ENCODE results near the gene OR2T5. TPM values are rescaled to one million over a fixed set of nuclear protein-coding genes. Genes with fewer than 3 reads are reported as not detected.

OR2T5 gene, protein sequence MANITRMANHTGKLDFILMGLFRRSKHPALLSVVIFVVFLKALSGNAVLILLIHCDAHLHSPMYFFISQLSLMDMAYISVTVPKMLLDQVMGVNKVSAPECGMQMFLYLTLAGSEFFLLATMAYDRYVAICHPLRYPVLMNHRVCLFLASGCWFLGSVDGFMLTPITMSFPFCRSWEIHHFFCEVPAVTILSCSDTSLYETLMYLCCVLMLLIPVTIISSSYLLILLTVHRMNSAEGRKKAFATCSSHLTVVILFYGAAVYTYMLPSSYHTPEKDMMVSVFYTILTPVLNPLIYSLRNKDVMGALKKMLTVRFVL
- polyA plus RNA-seq = not detected in 2 replicates

DNA sequence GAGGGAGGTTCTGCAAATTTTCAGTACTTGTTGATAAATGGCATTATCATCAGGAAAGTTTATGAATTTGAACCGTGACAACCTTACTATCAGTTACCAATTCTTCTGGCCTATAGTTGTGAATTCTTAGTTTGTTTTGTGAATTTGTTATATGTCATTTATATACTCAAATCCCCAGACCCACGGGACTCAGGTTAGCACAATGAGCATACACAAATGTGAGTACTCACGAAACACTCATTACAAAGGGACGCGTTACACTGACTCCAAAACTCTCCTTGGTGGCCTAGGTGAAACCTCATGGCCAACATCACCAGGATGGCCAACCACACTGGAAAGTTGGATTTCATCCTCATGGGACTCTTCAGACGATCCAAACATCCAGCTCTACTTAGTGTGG is at the start of gene OR2T5:
Gene OR2T5 (plus strand): TSS at position 301 of the 400 bp plus-strand sequence. CDS start 0 bp downstream, at position 301.

DNA sequence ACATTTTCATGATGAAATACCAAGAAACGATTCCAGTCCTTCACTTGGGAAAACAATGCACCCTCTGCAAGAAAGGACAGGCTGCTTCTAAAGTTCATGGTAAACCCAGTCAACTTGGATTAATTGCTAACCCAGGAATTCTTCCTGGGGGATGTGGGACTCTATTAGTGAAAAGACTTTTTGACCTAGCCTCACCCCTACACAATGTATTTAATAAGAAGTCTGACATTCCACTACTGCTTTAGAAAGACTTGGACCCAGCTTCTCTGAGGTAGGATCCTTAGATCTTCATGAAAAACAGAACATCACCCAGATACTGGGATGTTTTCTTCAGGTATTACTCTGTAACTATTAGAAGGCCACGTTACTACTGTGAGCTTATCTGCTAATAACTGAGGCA is 43.0 kb upstream of the OR2T5 start, which contains the start of gene OR2T2:
Gene OR2T2 (plus strand): TSS at position 239 of the 400 bp plus-strand sequence. CDS start 7,161 bp downstream, outside the sequence.

DNA sequence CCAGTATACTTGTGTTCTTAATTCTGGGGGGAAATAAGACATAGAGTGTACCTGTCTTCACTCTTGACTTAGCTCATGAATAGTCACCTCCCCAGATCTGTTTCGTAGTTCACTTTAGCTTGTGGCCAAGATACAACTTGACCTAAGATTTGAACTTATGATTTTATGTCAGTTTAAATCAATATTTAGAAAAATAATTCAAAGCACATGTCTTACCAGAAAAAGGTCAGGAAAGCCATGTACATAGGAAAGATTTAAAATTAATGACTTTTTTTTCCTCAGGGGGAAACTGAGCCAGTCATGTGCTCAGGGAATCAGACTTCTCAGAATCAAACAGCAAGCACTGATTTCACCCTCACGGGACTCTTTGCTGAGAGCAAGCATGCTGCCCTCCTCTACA is 15.3 kb upstream of the OR2T5 start, which contains the start of gene OR2T3:
Gene OR2T3 (plus strand): TSS at position 301 of the 400 bp plus-strand sequence. CDS start 0 bp downstream, at position 301.

DNA sequence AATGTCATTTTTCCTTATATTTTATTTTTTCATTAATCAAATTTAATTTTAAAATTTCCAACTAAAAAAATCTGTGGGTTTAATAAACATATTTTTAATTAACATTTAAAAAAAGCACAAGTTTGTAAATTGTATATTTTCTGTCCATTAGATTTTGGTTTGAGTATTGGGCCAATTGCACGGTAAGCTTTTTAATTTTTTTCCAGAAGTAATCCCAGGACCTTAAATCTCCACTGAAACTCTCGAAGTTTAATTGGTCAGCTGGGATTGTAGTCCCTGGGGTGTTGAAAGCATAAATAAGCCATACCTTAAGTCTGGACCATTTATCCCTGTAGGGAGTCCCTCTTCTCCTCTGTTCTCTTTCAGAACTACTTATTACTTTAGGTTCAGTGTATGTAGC is 19.4 kb downstream of the OR2T5 start, which contains the start of gene OR2G6:
Gene OR2G6 (plus strand): TSS at position 301 of the 400 bp plus-strand sequence. CDS start 13,574 bp downstream, outside the sequence.

Other genes with a start within 250 kb of the OR2T5 start
- not detected in 2 replicates for gene OR2T33, start 210.6 kb upstream of the OR2T5 start, polyA plus RNA-seq
- gene OR2T12, start 185.2 kb upstream of the OR2T5 start, polyA plus RNA-seq = not detected in 2 replicates
- gene OR2M7, start 164.0 kb upstream of the OR2T5 start, polyA plus RNA-seq = not detected in 2 replicates
- not detected in 2 replicates for gene OR14C36, start 139.8 kb upstream of the OR2T5 start, polyA plus RNA-seq
- not detected in 2 replicates for gene OR2T4, start 126.9 kb upstream of the OR2T5 start, polyA plus RNA-seq
- gene OR2T6, start 112.8 kb upstream of the OR2T5 start, polyA plus RNA-seq = not detected in 2 replicates
- gene OR2T1, start 85.5 kb upstream of the OR2T5 start, polyA plus RNA-seq = not detected in 2 replicates
- not detected in 2 replicates for gene OR2T2, start 43.0 kb upstream of the OR2T5 start, polyA plus RNA-seq
- not detected in 2 replicates for gene OR2T3, start 15.2 kb upstream of the OR2T5 start, polyA plus RNA-seq
- gene OR2G6, start 19.5 kb downstream of the OR2T5 start, polyA plus RNA-seq = not detected in 2 replicates
- gene OR2T29, start 74.2 kb downstream of the OR2T5 start, polyA plus RNA-seq = not detected in 2 replicates
- gene OR2T34, start 86.2 kb downstream of the OR2T5 start, polyA plus RNA-seq = not detected in 2 replicates
- gene OR2T10, start 109.1 kb downstream of the OR2T5 start, polyA plus RNA-seq = not detected in 2 replicates
- gene OR2T11, start 146.5 kb downstream of the OR2T5 start, polyA plus RNA-seq = not detected in 2 replicates
- gene OR2T35, start 156.7 kb downstream of the OR2T5 start, polyA plus RNA-seq = not detected in 2 replicates
- not detected in 2 replicates for gene OR2T27, start 166.9 kb downstream of the OR2T5 start, polyA plus RNA-seq
- gene OR14I1, start 214.2 kb downstream of the OR2T5 start, polyA plus RNA-seq = 0.63 and 3.8 TPM in 2 replicates